ENCODE results near the gene GPR183. TPM values are rescaled to one million over a fixed set of nuclear protein-coding genes. Genes with fewer than 3 reads are reported as not detected.

Gene GPR183
- total and polyA plus RNA-seq, 2 of the 8 experiments (the other 6 are each of a cell fraction or from before 2014, with no cell fraction given), result not detected

DNA sequence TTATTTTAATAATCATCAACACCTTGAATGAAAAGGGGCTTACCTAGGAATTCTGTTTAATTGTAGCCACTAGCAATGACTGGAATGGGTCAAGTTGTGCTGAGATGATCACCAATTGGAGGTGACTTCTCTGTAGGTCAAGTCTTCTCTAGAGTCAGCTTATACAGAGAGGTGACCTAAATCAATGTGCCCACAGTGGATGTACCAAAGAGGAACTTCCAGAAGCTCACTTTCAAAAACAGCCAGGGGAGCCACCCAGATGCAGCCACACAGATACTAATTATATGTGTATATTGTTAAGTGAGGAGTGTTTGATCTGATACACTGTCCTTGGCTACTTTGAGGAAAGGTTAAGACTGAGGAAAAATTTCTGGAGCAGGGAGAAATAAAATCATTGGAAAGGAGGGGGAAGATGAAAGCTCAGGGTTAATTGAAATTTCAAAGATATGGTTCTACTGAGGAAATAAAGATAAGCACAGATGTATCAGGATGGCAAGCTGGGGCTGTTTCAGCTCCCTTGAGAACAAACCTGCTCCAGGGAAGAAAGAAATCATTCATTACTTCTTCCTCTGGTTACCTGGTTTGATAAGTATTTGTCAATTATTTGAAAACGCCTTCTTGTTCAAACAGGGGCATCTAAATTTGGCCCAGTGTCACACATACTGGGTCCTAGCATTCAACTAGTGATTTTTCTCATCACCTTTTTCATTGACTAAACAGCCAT is 5.1 kb downstream of the GPR183 start:
- no peak overlapping the region for H3K4me3 ChIP-seq (ENCODE audit: extremely low read depth in 1 of 4, insufficient read depth in 2 of 4, low read depth in 3 of 4, low read length in 4 of 4)
- WGBS, 2 experiments (ENCODE audit: extremely low coverage in 1 of 2, insufficient coverage in 1 of 2, insufficient read length in 1 of 2, insufficient replicate concordance in 2 of 2, low coverage in 1 of 2, low lambda C conversion rate in 2 of 2, missing lambda C conversion rate in 1 of 2), result 95% methylated on average over 1 of the region's 1 CpG; no CpG with 5 or more reads in 1 of the 2 experiments
- H3K79me1 ChIP-seq (ENCODE audit: low read depth, low read length), result no peaks in the 10 kb centered on the region
- no peak overlapping the region for H2BK12ac ChIP-seq (ENCODE audit: low read depth, low read length)
- no peak overlapping the region for H2BK5ac ChIP-seq (ENCODE audit: low read depth, low read length)
- no peak overlapping the region for H3K18ac ChIP-seq (ENCODE audit: extremely low read depth, low read length)
- H3K4me2 ChIP-seq (ENCODE audit: insufficient read depth in 1 of 2, low read depth in 2 of 2, low read length in 2 of 2), result no peak overlapping the region
- POLR2A ChIA-PET (ENCODE audit: partially characterized antibody), result no interaction called here
- H2BK20ac ChIP-seq (ENCODE audit: low read length), result no peak overlapping the region
- H4K5ac ChIP-seq (ENCODE audit: insufficient read length, low read depth, low read length), result no peak overlapping the region
- no peak overlapping the region for H2AK5ac ChIP-seq (ENCODE audit: low read depth, low read length)
- no peak overlapping the region for H2BK120ac ChIP-seq (replicated peaks; ENCODE audit: low read depth, low read length)
- H3K56ac ChIP-seq (replicated peaks; ENCODE audit: insufficient read length, low read depth, low read length), result no peak overlapping the region
- H3K14ac ChIP-seq (ENCODE audit: insufficient read length), result no peak overlapping the region
- no peaks in the 10 kb centered on the region; a peak in 1 of 7 replicates for H3K4me1 ChIP-seq (replicated peaks in 1 of 4; ENCODE audit: control insufficient read depth in 3 of 4, insufficient read depth in 4 of 4, low read length in 3 of 4)
- H3K27me3 ChIP-seq (replicated peaks in 1 of 4; ENCODE audit: control insufficient read depth in 3 of 4, extremely low read depth in 1 of 4, insufficient read depth in 3 of 4, low read length in 3 of 4), result no peaks in the 10 kb centered on the region
- FAIRE-seq (no peak), DNase-seq (ENCODE audit: low read depth in 1 of 2, low spot score in 2 of 2) (no peak)
- CTCF ChIA-PET (ENCODE audit: partially characterized antibody), result interaction anchor here (0.8 to 1.0 kb wide), 4 partner anchors 9 to 117 kb away, joined by 3 read pairs; no protein-coding TSS in a partner anchor
- H3K9me3 ChIP-seq (ENCODE audit: insufficient read depth in 2 of 2, low read depth in 1 of 2, low read length in 1 of 2), result no peaks in the 10 kb centered on the region
- peaks cover 3 to 5% of the 10 kb centered on the region in 2 experiments for H4K20me1 ChIP-seq (replicated peaks in 1 of 2; ENCODE audit: control insufficient read depth in 1 of 2, insufficient read depth in 2 of 2, low read length in 2 of 2)
- H3K23me2 ChIP-seq (ENCODE audit: low read depth, low read length), result no peaks in the 10 kb centered on the region
- no peak overlapping the region for H3K23ac ChIP-seq (ENCODE audit: insufficient read length)
- no peak overlapping the region for H2AFZ ChIP-seq (ENCODE audit: low read length)
- no peak overlapping the region for H4K91ac ChIP-seq (replicated peaks; ENCODE audit: insufficient read length, low read length)
- H2BK15ac ChIP-seq (ENCODE audit: low read length), result no peak overlapping the region
- no peak overlapping the region for H3K4ac ChIP-seq (replicated peaks; ENCODE audit: insufficient read length, low read depth, low read length)
- no peaks in the 10 kb centered on the region for H3K79me2 ChIP-seq (ENCODE audit: control insufficient read depth in 1 of 2, insufficient read depth in 2 of 2, low read length in 2 of 2)
- no peak overlapping the region for H3K27ac ChIP-seq (ENCODE audit: low read depth, low read length)
- no peaks in the 10 kb centered on the region for H3K36me3 ChIP-seq (ENCODE audit: control insufficient read depth in 2 of 4, insufficient read depth in 4 of 4, low read length in 3 of 4)
- H4K8ac ChIP-seq (ENCODE audit: extremely low read depth, insufficient read depth, low read length), result no peak overlapping the region
- H3K9ac ChIP-seq (replicated peaks in 1 of 4; ENCODE audit: extremely low read depth in 1 of 4, low read depth in 3 of 4, low read length in 3 of 4), result no peak overlapping the region
- TF ChIP-seq CEBPB (IDR thresholded peaks at IDR 0.05; ENCODE audit: low read depth, low read length), result no peak
- no peak for TF ChIP-seq KDM1A (IDR thresholded peaks at IDR 0.05; ENCODE audit: borderline replicate concordance, low read length)
- no peak for TF ChIP-seq EZH2 (IDR thresholded peaks at IDR 0.05; ENCODE audit: low read depth, low read length, severe bottlenecking)
- no peak for TF ChIP-seq YY1 (IDR thresholded peaks at IDR 0.05; ENCODE audit: low read depth, low read length)
- TF ChIP-seq MAFK (IDR thresholded peaks at IDR 0.05; ENCODE audit: low read depth, low read length), result no peak
- no peak for TF ChIP-seq NANOG (IDR thresholded peaks at IDR 0.05; ENCODE audit: insufficient read depth, low read depth, low read length, poor library complexity, severe bottlenecking)
- no peak for TF ChIP-seq CBX8 (IDR thresholded peaks at IDR 0.05; ENCODE audit: borderline replicate concordance, low read depth, low read length)
- TF ChIP-seq POLR2AphosphoS5 (IDR thresholded peaks at IDR 0.05; ENCODE audit: low read depth, low read length), result no peak
- no peak for TF ChIP-seq GABPA (IDR thresholded peaks at IDR 0.05; ENCODE audit: borderline replicate concordance, insufficient read depth, low read length)
- no peak for TF ChIP-seq ZNF274 (IDR thresholded peaks at IDR 0.05; ENCODE audit: borderline replicate concordance, extremely low read depth, low read length)
- no peak for TF ChIP-seq PHF8 (conservative IDR thresholded peaks at IDR 0.05; ENCODE audit: low read depth, low read length)
- no peak for TF ChIP-seq EP300 (IDR thresholded peaks at IDR 0.05; ENCODE audit: borderline replicate concordance in 1 of 2, low read depth in 2 of 2, low read length in 2 of 2)
- TF ChIP-seq RFX5 (IDR thresholded peaks at IDR 0.05; ENCODE audit: borderline replicate concordance, low read depth, low read length), result no peak
